A549 (cell line): ENCODE measurements around the gene ARHGAP26. TPM values are rescaled to one million over a fixed set of nuclear protein-coding genes. Genes with fewer than 3 reads are reported as not detected.
"Not testable (repeated sequence)": the region's sequence is repeated elsewhere in the genome, so short reads cannot be mapped to it uniquely, and the experiment has no call there.

ENCODE experiments used
- ATAC-seq, 2 experiments: fragments of 200-7000 bp in 1 of 2; fragments of >200 bp in 1 of 2; cut with Nextera tagmentation in 1 of 2; cut with Tn5 transposase in 1 of 2; 3 replicates each; pipeline versions ENCODE4 v1.8.0 to v1.9.1; 2018 to 2020; ENCODE audit warnings: mild to moderate bottlenecking in 1 of 2, moderate library complexity in 1 of 2
- CTCF ChIA-PET: fragments of 300-600 bp; sonication (Branson Sonifier 250); formaldehyde crosslinking; extraction: SDS; loops from one replicate; lab custom pipeline; 2021; ENCODE audit warnings: antibody characterized with exemption, inconsistent platforms; lab: Yijun Ruan, JAX
- POLR2A ChIA-PET: fragments of 350-600 bp; formaldehyde crosslinking; extraction: SDS; loops from one replicate; lab custom pipeline; 2021; ENCODE audit warnings: antibody characterized with exemption, inconsistent platforms; lab: Yijun Ruan, JAX
- DNase-seq, 2 experiments: peaks; one replicate each; pipeline versions ENCODE4 v3.0.0 to v3.0.0-alpha.2; 2011 to 2016; ENCODE audit warnings: low read depth in 1 of 2, low spot score in 1 of 2
- FAIRE-seq: peaks from 2 replicates; lab custom pipeline; 2011; peaks lifted over from hg19 to GRCh38; lab: Jason Lieb, UNC
- H3K27ac ChIP-seq, 2 experiments: fragments of >200 bp; sonication (Bioruptor Twin); formaldehyde crosslinking; 3 replicates each; pipeline ENCODE4 v1.5.1; 2016 to 2017
- H3K4me1 ChIP-seq: fragments of >200 bp; sonication (Bioruptor Twin); formaldehyde crosslinking; 3 replicates; pipeline ENCODE4 v1.6.1; 2016
- H3K4me2 ChIP-seq: fragments of >200 bp; sonication (Bioruptor Twin); formaldehyde crosslinking; 3 replicates; pipeline ENCODE4 v1.6.1; 2016
- H3K4me3 ChIP-seq: fragments of >200 bp; sonication (Bioruptor Twin); formaldehyde crosslinking; 3 replicates; pipeline ENCODE4 v1.5.1; 2016
- H3K9me3 ChIP-seq: fragments of >200 bp; sonication (Bioruptor Twin); formaldehyde crosslinking; 3 replicates; pipeline ENCODE4 v1.6.1; 2016
- BCL3 ChIP-seq: fragments of >200 bp; sonication (Bioruptor Twin); formaldehyde crosslinking; IDR thresholded peaks from 3 replicates; pipeline ENCODE4 v1.6.1; 2016
- BHLHE40 ChIP-seq: IDR thresholded peaks from 2 replicates; pipeline ENCODE4 v1.6.1; 2012; ENCODE audit warnings: low read depth, low read length, inconsistent platforms
- CBX2 ChIP-seq: fragments of 200-600 bp; sonication (generic); IDR thresholded peaks from 2 replicates; pipeline ENCODE4 v1.6.1; 2016; ENCODE audit warnings: low read depth, mild to moderate bottlenecking, borderline replicate concordance
- E2F6 ChIP-seq: IDR thresholded peaks from 2 replicates; pipeline ENCODE4 v1.6.1; 2012; ENCODE audit warnings: low read depth, borderline replicate concordance
- EHMT2 ChIP-seq: fragments of 200-600 bp; sonication (generic); IDR thresholded peaks from 2 replicates; pipeline ENCODE4 v1.6.1; 2016; ENCODE audit warnings: antibody characterized with exemption, low read depth, mild to moderate bottlenecking, moderate library complexity
- ESRRA ChIP-seq: fragments of 150-350 bp; IDR thresholded peaks from 2 replicates; pipeline ENCODE4 v1.6.1; 2014; ENCODE audit warnings: mild to moderate bottlenecking, low read length, borderline replicate concordance
- FOSL2 ChIP-seq, 2 experiments: fragments of 450-650 bp in 1 of 2; fragments of >200 bp in 1 of 2; sonication (Bioruptor Twin) in 1 of 2; formaldehyde crosslinking; IDR thresholded peaks; 2 replicates each; pipeline versions ENCODE4 v1.5.0 to v1.6.1; 2016 to 2020; ENCODE audit warnings: mild to moderate bottlenecking in 1 of 2, moderate library complexity in 1 of 2
- GATA3 ChIP-seq: IDR thresholded peaks from 2 replicates; pipeline ENCODE4 v1.6.1; 2012; ENCODE audit warnings: borderline replicate concordance
- HES2 ChIP-seq: fragments of >200 bp; sonication (Bioruptor Twin); formaldehyde crosslinking; IDR thresholded peaks from 2 replicates; pipeline ENCODE4 v1.6.1; 2016
- HEYL ChIP-seq: fragments of 250-450 bp; sonication (Bioruptor Pico); IDR thresholded peaks from 2 replicates; pipeline ENCODE4 v1.8.0; 2021; ENCODE audit warnings: mild to moderate bottlenecking, moderate library complexity
- HMGXB4 ChIP-seq: fragments of 250-450 bp; sonication (Bioruptor Pico); IDR thresholded peaks from 2 replicates; pipeline ENCODE4 v1.5.0; 2021; ENCODE audit warnings: mild to moderate bottlenecking, moderate library complexity, borderline replicate concordance
- HOXB13 ChIP-seq: fragments of 250-450 bp; sonication (Bioruptor Pico); IDR thresholded peaks from 2 replicates; pipeline ENCODE4 v1.5.0; 2020; ENCODE audit warnings: low read depth, mild to moderate bottlenecking, moderate library complexity
- HOXB5 ChIP-seq: fragments of 250-450 bp; sonication (Bioruptor Pico); IDR thresholded peaks from 2 replicates; pipeline ENCODE4 v1.5.0; 2020; ENCODE audit warnings: mild to moderate bottlenecking, moderate library complexity
- JUN ChIP-seq, 2 experiments: fragments of >200 bp; sonication (Bioruptor Twin); formaldehyde crosslinking; IDR thresholded peaks; 2 replicates in 1 of 2; 3 replicates in 1 of 2; pipeline ENCODE4 v1.6.1; 2016 to 2017
- KDM1A ChIP-seq: fragments of 200-600 bp; sonication (generic); IDR thresholded peaks from 2 replicates; pipeline ENCODE4 v1.6.1; 2016; ENCODE audit warnings: low read depth, mild to moderate bottlenecking
- KDM5A ChIP-seq: fragments of 200-600 bp; sonication (generic); IDR thresholded peaks from 2 replicates; pipeline ENCODE4 v1.6.1; 2016; ENCODE audit warnings: antibody characterized with exemption, mild to moderate bottlenecking
- MAX ChIP-seq: IDR thresholded peaks from 2 replicates; pipeline ENCODE4 v1.6.1; 2012
- MYC ChIP-seq: IDR thresholded peaks from 2 replicates; pipeline ENCODE4 v1.6.1; 2012; ENCODE audit warnings: mild to moderate bottlenecking, inconsistent platforms, low read length, improper control_type of control experiment, borderline replicate concordance
- RAD21 ChIP-seq, 2 experiments: fragments of >200 bp in 1 of 2; sonication (Bioruptor Twin) in 1 of 2; formaldehyde crosslinking in 1 of 2; IDR thresholded peaks in 1 of 2; conservative IDR thresholded peaks in 1 of 2; 2 replicates in 1 of 2; 3 replicates in 1 of 2; pipeline ENCODE4 v1.6.1; 2012 to 2018; ENCODE audit warnings: inconsistent platforms in 1 of 2
- RCOR1 ChIP-seq: fragments of 150-350 bp; IDR thresholded peaks from 2 replicates; pipeline ENCODE4 v1.6.1; 2014; ENCODE audit warnings: antibody characterized with exemption, low read length, low read depth
- SREBF2 ChIP-seq: fragments of 450-650 bp; IDR thresholded peaks from 2 replicates; pipeline ENCODE4 v1.6.1; 2014; ENCODE audit warnings: mild to moderate bottlenecking, moderate library complexity
- TP53 ChIP-seq: fragments of 250-450 bp; sonication (Bioruptor Pico); IDR thresholded peaks from 2 replicates; pipeline ENCODE4 v1.5.0; 2021; ENCODE audit warnings: mild to moderate bottlenecking, moderate library complexity
- ZC3H11A ChIP-seq: fragments of 450-650 bp; IDR thresholded peaks from 2 replicates; pipeline ENCODE4 v1.6.1; 2014; ENCODE audit warnings: antibody characterized with exemption, mild to moderate bottlenecking
- ZFP36 ChIP-seq: fragments of 450-650 bp; IDR thresholded peaks from 2 replicates; pipeline ENCODE4 v1.6.1; 2014; ENCODE audit warnings: borderline replicate concordance; ENCODE audit not compliant: partially characterized antibody
- ZSCAN20 ChIP-seq: fragments of 250-450 bp; sonication (Bioruptor Pico); IDR thresholded peaks from 2 replicates; pipeline ENCODE4 v1.8.0; 2022; ENCODE audit warnings: mild to moderate bottlenecking, moderate library complexity
- WGBS: methylation state at CpG from one replicate; pipeline ENCODE4 v1.1.6; 2017; ENCODE audit errors: missing lambda C conversion rate; 5-methylcytosine and 5-hydroxymethylcytosine counted together
- polyA plus RNA-seq, 4 experiments: library from polyadenylated mRNA; depleted of rRNA in 3 of 4; stranded (reverse); fragments of >200 nt; fragmentation: RNase III in 1 of 4; extraction: RNeasy Plus Mini Kit Qiagen cat#74134 plus additional on column Dnase treatment in 1 of 4; gene quantifications; 2 replicates in 3 of 4; 3 replicates in 1 of 4; pipeline ENCODE4 v1.2.3, GENCODE V29; 2011 to 2017

Gene ARHGAP26
- polyA plus RNA-seq, 2 of the 4 experiments (the other 2 are of a cell fraction): 6.6 to 19.1 TPM

DNA sequence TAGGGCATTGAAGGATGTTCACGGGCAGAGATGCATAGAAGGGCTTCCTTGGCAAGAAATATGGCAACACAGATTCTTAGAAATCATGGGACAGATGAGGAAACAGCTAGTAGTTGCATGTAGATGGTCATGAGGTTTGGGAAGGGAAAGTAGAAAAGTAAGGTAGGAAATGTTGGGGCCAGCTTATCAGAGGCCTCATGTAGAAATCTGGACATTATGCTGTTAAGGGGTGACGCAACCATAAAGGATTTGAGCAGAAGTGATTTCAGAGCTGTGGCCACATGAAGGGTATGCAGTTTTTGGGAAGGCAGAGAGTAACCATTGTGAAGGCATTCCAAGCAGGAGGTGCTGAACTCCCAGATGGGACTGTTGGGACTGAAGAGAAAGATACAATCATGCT, 224.0 kb downstream of the ARHGAP26 start:
- Histone ChIP-seq H3K4me3 (no peak overlapping the region), H3K9me3 (0 out of 3 replicates have a peak, but pooled peaks cover 2% of the 10 kb centered on the region), H3K4me1 (no peaks in the 10 kb centered on the region), H3K27ac (no peak overlapping the region), H3K4me2 (no peak overlapping the region)
- DNase-seq (no peak), ATAC-seq (no peak), FAIRE-seq (no peak)
- TF ChIP-seq SREBF2 (no peak), ESRRA (no peak), HMGXB4 (CRISPR knock-in tag) (no peak), ZFP36 (no peak), KDM5A (no peak), MYC (no peak), JUN (IDR thresholded peaks at IDR 0.05) (no peak), HOXB5 (CRISPR knock-in tag) (no peak), TP53 (CRISPR knock-in tag) (no peak), GATA3 (no peak), E2F6 (no peak), ZC3H11A (no peak), RAD21 (conservative IDR thresholded peaks at IDR 0.05 in 1 of 2, IDR thresholded peaks at IDR 0.05 in 1 of 2) (no peak), HES2 (no peak), ZSCAN20 (CRISPR knock-in tag) (no peak)
- ChIA-PET POLR2A (no interaction called here), CTCF (interaction anchor here (2.1 kb wide), 1 partner anchor 9 kb away, joined by 7 read pairs; no protein-coding TSS in a partner anchor)
- WGBS: 93% methylated on average over 2 of the region's 2 CpGs

GRCh38 chr5:142995621-142996020, 225.4 kb downstream of the ARHGAP26 start:
- POLR2A ChIA-PET, CTCF ChIA-PET, ATAC-seq, H3K4me1 ChIP-seq, FAIRE-seq, DNase-seq, H3K4me2 ChIP-seq, H3K9me3 ChIP-seq, H3K4me3 ChIP-seq, H3K27ac ChIP-seq: not testable (repeated sequence)

GRCh38 chr5:142997591-142997990, 227.4 kb downstream of the ARHGAP26 start:
- ChIA-PET CTCF (no interaction called here), POLR2A (no interaction called here)
- DNase-seq (no peak), FAIRE-seq (no peak), ATAC-seq (no peak)
- TF ChIP-seq RCOR1 (no peak), KDM5A (no peak), EHMT2 (no peak), HOXB13 (no peak), JUN (IDR thresholded peaks at IDR 0.05) (no peak), BCL3 (no peak), CBX2 (no peak), KDM1A (no peak), HEYL (CRISPR knock-in tag) (no peak), MAX (no peak), ZSCAN20 (CRISPR knock-in tag) (no peak), BHLHE40 (no peak), ZC3H11A (no peak), FOSL2 (IDR thresholded peaks at IDR 0.05) (no peak), FOSL2 (CRISPR knock-in tag; IDR thresholded peaks at IDR 0.05) (no peak)
- H3K27ac ChIP-seq: no peak overlapping the region
- H3K4me2 ChIP-seq: no peak overlapping the region
- peaks cover 13% of the 10 kb centered on the region for H3K4me1 ChIP-seq
- H3K4me3 ChIP-seq: no peak overlapping the region
- H3K9me3 ChIP-seq: no peaks in the 10 kb centered on the region
- WGBS: 88% methylated on average over 1 of the region's 1 CpG
